Kidney (tissue), 14 donors: Measurements from ENCODE around the gene IST1. TPM values are rescaled to one million over a fixed set of nuclear protein-coding genes. Genes with fewer than 3 reads are reported as not detected.

ENCODE experiments used
- DNase-seq, 5 donors: peaks; one replicate each; pipeline ENCODE4 v3.0.0-alpha.2; 2013 to 2020
- FAIRE-seq: peaks from 2 replicates; lab custom pipeline; 2012; peaks lifted over from hg19 to GRCh38; lab: Jason Lieb, UNC
- H3K27ac ChIP-seq, 2 donors: one replicate each; pipeline ENCODE4 v1.7.0; 2013; ENCODE audit warnings: low read depth in 2 of 2, low read length in 2 of 2, inconsistent platforms in 1 of 2
- H3K27me3 ChIP-seq: one replicate; pipeline ENCODE4 v1.7.1; 2013; ENCODE audit warnings: low read length, inconsistent platforms; ENCODE audit not compliant: control insufficient read depth, insufficient read depth
- H3K36me3 ChIP-seq, 3 donors: one replicate each; pipeline versions ENCODE4 v1.7.0 to v1.7.1; 2013; ENCODE audit warnings: low read length in 3 of 3, control low read depth in 1 of 3, inconsistent platforms in 1 of 3; ENCODE audit not compliant: insufficient read depth in 3 of 3, control insufficient read depth in 2 of 3
- H3K4me1 ChIP-seq, 3 donors: one replicate each; pipeline versions ENCODE4 v1.7.0 to v1.7.1; 2013; ENCODE audit warnings: low read length in 3 of 3, inconsistent platforms in 1 of 3, low read depth in 1 of 3; ENCODE audit not compliant: control insufficient read depth in 2 of 3, insufficient read depth in 2 of 3
- H3K4me3 ChIP-seq, 3 donors: one replicate each; pipeline versions ENCODE4 v1.7.0 to v1.8.1; 2013; ENCODE audit warnings: low read length in 3 of 3, control low read depth in 1 of 3, inconsistent platforms in 1 of 3
- H3K9ac ChIP-seq, 3 donors: one replicate each; pipeline versions ENCODE4 v1.7.0 to v1.7.1; 2013; ENCODE audit warnings: low read length in 3 of 3, control low read depth in 1 of 3, inconsistent platforms in 1 of 3
- H3K9me3 ChIP-seq, 3 donors: one replicate each; pipeline versions ENCODE4 v1.7.0 to v1.7.1; 2013; ENCODE audit warnings: low read length in 3 of 3, control low read depth in 1 of 3, inconsistent platforms in 1 of 3; ENCODE audit not compliant: control insufficient read depth in 2 of 3, insufficient read depth in 1 of 3
- intact Hi-C: fragments of 100-400 bp; cut with DNase I; formaldehyde crosslinking; loops from one replicate; pipeline ENCODE4 v1.11.1; 2022
- polyA plus RNA-seq: library from polyadenylated mRNA; stranded (reverse); fragments of 350-450 nt; fragmentation: Illumina TruSeq; extraction: RNeasy Lipid Tissue Mini Kit (QIAGEN cat#74804); gene quantifications from one replicate; pipeline ENCODE4 v1.2.3, GENCODE V29; 2014; ENCODE audit warnings: low read depth, low replicate concordance; ENCODE audit not compliant: insufficient read depth
- total RNA-seq: library from RNA; stranded (reverse); fragmentation: NEBNext Ultra II Directional; extraction: Animal tissue kit (Norgen Biotek cat#: 25700); gene quantifications from one replicate; pipeline ENCODE4 v1.2.1, GENCODE V29; 2021
- TF ChIP-seq, protein P1 (sequence below): IDR thresholded peaks from 3 replicates; pipeline ENCODE4 v1.5.1; 2012; ENCODE audit warnings: mild to moderate bottlenecking, moderate library complexity, borderline replicate concordance; ENCODE audit not compliant: insufficient read depth; ENCODE audit errors: extremely low read depth
- donor health status: control.
- donor health status: control.
- donor health status: control.
- donor health status: control.
- donor health status: control.
- donor health status: DM: yes; HTN: yes; CAD: no.
- donor health status: Normal renal cell carcinoma (clear cell type).

IST1 gene
- total and polyA plus RNA-seq, 2 donors from 2014 or later: 138 to 220 TPM

DNA sequence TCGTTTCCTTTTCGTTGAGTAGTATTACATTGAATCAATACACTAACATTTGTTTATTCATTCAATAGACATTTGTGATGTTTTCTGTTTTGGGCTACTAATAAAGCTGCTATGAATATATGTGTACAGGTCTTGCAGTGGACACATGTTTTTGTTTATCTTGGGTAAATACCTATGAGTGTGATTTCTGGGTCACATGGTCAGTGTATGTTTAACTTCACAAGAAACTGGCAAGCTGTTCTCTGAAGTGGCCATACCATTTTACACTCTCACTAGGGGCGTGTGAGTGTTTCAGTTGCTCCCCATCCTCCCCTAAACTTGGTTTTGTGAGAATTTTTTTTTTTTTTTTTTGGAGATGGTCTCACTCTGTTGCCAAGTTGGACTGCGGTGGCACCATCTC lies 69.9 kb downstream of the IST1 start:
- FAIRE-seq (no peak), DNase-seq (no peak)
- no peaks in the 10 kb centered on the region for H3K36me3 ChIP-seq
- no peaks in the 10 kb centered on the region for H3K4me1 ChIP-seq
- no peaks in the 10 kb centered on the region for H3K9me3 ChIP-seq
- TF ChIP-seq, protein P1, sequence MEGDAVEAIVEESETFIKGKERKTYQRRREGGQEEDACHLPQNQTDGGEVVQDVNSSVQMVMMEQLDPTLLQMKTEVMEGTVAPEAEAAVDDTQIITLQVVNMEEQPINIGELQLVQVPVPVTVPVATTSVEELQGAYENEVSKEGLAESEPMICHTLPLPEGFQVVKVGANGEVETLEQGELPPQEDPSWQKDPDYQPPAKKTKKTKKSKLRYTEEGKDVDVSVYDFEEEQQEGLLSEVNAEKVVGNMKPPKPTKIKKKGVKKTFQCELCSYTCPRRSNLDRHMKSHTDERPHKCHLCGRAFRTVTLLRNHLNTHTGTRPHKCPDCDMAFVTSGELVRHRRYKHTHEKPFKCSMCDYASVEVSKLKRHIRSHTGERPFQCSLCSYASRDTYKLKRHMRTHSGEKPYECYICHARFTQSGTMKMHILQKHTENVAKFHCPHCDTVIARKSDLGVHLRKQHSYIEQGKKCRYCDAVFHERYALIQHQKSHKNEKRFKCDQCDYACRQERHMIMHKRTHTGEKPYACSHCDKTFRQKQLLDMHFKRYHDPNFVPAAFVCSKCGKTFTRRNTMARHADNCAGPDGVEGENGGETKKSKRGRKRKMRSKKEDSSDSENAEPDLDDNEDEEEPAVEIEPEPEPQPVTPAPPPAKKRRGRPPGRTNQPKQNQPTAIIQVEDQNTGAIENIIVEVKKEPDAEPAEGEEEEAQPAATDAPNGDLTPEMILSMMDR: no peak
- H3K27ac ChIP-seq: no peak overlapping the region
- intact Hi-C loops: no loop called here
- no peak overlapping the region for H3K4me3 ChIP-seq
- no peaks in the 10 kb centered on the region for H3K27me3 ChIP-seq
- no peak overlapping the region for H3K9ac ChIP-seq

DNA sequence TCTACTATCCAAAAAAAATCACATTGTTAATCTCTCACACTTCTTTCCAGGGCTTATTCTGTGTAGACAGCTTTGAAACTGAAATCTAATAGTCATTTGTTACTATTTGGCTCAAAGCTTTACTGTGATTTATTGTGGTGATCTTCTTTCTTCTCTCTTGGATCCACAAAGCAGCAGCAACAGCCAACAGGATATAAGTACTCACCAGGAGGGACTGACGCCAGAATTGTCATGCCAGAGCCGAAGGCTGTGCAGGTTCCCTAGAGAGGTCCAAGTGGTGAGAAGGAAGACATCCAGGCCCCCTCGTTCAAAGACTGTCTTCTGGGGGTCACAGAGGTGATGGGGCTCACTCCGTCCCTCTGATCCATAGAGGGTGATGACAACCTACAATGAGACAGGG lies 71.6 kb downstream of the IST1 start:
- FAIRE-seq (no peak), DNase-seq (peak in 1 of 5 donors; percentile 25)
- TF ChIP-seq, protein P1: no peak
- no peaks in the 10 kb centered on the region for H3K4me1 ChIP-seq
- no peak overlapping the region for H3K9ac ChIP-seq
- H3K36me3 ChIP-seq: no peaks in the 10 kb centered on the region
- H3K27ac ChIP-seq: no peak overlapping the region
- intact Hi-C loops: no loop called here
- no peak overlapping the region for H3K4me3 ChIP-seq
- no peaks in the 10 kb centered on the region for H3K27me3 ChIP-seq
- H3K9me3 ChIP-seq: no peaks in the 10 kb centered on the region

DNA sequence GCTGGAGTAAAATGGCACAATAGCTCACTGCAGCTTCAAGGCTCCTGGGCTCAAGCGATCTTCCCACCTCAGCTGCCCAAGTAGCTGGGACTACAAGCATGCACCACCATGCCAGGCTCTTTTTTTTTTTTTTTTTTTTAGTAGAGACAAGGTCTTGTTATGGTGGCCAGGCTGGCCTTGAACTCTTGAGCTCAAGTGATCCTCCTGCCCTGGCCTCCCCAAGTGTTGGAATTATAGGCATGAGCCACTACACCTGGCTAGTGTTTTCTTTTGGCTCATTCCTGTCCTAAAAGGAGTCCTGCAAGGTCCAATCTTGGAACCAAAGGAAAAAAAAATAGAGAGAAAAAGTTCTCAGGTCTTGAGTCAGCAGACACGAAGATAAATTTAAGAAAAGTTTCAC lies 74.0 kb downstream of the IST1 start:
- Histone ChIP-seq H3K36me3 (no peaks in the 10 kb centered on the region), H3K4me3 (no peak overlapping the region), H3K27me3 (no peaks in the 10 kb centered on the region), H3K9ac (no peak overlapping the region), H3K9me3 (no peaks in the 10 kb centered on the region), H3K4me1 (no peaks in the 10 kb centered on the region), H3K27ac (no peak overlapping the region)
- FAIRE-seq: no peak
- intact Hi-C loops: no loop called here
- TF ChIP-seq, protein P1: no peak
- DNase-seq: no peak

DNA sequence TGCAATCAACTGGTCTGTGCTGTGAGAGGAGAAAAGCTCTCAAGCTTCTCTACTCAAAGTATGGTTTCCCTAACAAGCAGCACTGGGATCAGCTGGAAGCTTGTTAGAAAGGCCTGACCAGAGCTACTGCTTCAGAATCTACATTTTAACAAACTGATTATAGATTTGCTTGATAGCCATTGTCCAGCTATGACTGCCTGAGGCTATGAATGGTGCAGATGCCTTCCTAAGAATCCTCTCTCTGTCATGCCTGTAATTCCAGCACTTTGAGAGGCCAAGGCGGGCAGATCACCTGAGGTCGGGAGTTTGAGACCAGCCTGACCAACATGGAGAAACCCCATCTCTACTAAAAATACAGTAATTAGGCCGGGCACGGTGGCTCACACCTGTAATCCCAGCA lies 76.2 kb downstream of the IST1 start:
- intact Hi-C loops: no loop called here
- H3K27ac ChIP-seq: no peak overlapping the region
- H3K27me3 ChIP-seq: no peaks in the 10 kb centered on the region
- H3K9ac ChIP-seq: no peak overlapping the region
- FAIRE-seq: no peak
- no peaks in the 10 kb centered on the region for H3K9me3 ChIP-seq
- no peak overlapping the region for H3K4me3 ChIP-seq
- no peak for DNase-seq
- H3K36me3 ChIP-seq: no peaks in the 10 kb centered on the region
- TF ChIP-seq, protein P1: no peak
- no peaks in the 10 kb centered on the region for H3K4me1 ChIP-seq
